MM.1S (cell line): ENCODE data around the gene MLANA.

Experiments
- CTCF ChIP-seq: fragments of 300-600 bp; sonication (generic); IDR thresholded peaks from 2 replicates; pipeline ENCODE4 v1.5.1; 2016; ENCODE audit warnings: antibody characterized with exemption, low read length, mixed read lengths
- EZH2 ChIP-seq: fragments of 300-600 bp; sonication (generic); optimal IDR thresholded peaks from 2 replicates; pipeline ENCODE3; 2017; ENCODE audit warnings: low read depth, mild to moderate bottlenecking, antibody characterized with exemption, low read length, mixed read lengths
- EZH2phosphoT487 ChIP-seq: fragments of 300-600 bp; sonication (generic); IDR thresholded peaks from 2 replicates; pipeline ENCODE4 v1.6.1; 2018; ENCODE audit warnings: antibody characterized with exemption, low read length

GRCh38 chr9:5872511-5872910 is 18.2 kb upstream of the MLANA start:
- no peak for TF ChIP-seq EZH2phosphoT487
- TF ChIP-seq CTCF = no peak
- no peak for TF ChIP-seq EZH2
